GM18909 (cell line): ENCODE data around the gene GOLGA8K.
"Not testable (repeated sequence)": the region's sequence is repeated elsewhere in the genome, so short reads cannot be mapped to it uniquely, and the experiment has no call there.

Experiments used
- ATAC-seq: cut with Tn5 transposase; IDR thresholded peaks from one replicate; pipeline ENCODE4 v1.9.1; 2021; ENCODE audit warnings: mild to moderate bottlenecking; ENCODE audit not compliant: unreplicated experiment, poor library complexity

Gene GOLGA8K, protein sequence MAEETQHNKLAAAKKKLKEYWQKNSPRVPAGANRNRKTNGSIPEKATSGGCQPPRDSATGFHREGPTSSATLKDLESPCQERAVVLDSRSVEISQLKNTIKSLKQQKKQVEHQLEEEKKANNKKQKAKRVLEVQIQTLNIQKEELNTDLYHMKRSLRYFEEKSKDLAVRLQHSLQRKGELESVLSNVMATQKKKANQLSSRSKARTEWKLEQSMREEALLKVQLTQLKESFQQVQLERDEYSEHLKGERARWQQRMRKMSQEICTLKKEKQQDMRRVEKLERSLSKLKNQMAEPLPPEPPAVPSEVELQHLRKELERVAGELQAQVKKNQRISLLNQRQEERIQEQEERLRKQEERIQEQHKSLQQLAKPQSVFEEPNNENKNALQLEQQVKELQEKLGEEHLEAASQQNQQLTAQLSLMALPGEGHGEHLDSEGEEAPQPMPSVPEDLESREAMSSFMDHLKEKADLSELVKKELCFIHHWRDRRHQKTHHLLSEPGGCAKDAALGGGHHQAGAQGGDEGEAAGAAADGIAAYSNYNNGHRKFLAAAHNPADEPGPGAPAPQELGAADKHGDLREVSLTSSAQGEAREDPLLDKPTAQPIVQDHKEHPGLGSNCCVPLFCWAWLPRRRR

DNA sequence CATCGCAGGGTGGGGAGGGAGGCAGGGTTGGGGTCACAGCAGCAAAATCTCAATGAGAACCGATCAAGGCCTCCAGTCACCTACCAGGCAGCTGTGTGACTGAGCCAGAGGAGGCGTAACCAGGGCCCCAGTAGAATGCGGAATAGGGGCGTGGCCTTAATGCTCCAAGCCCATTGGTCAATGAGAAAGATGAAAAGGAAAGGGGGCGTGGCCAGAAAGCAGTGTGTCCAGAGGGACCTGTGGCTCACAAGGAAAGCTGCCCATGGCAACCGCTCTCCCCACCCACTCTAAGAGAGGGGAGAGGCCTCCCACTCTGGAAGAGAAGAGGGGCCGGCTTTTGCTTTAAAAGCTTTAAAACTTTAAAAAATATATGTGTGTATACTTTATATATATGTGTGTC lies at the start of gene GOLGA8K:
Gene GOLGA8K (minus strand): TSS at position 101 of the 400 bp plus-strand sequence. CDS start 98 bp downstream, at position 3.
- not testable (repeated sequence) for ATAC-seq

DNA sequence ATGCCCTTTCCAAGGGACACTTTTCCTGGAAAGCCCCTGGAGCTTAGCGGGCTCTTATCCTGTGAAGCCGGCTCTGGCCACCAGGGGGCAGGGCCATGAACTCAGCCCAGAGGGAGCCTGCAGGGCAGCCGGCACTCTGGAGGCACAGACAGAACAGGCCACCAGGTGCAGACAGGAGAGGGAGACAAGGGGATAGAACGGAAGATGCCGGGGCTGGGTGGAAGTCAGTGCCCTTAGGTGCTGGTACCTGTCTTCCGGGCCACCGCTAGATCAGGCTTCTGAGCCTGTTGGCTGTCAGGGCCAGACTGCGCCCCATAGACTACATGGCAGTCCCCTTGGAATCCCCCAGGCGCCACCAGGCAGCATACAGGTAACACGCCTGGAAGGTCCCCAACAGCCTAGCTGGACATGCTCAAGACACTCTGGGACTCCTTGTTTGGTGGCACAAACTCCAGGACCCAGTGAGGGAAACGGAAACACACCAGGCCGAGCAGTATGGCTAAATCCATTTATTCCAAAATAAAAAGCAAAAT lies 37.4 kb upstream of the GOLGA8K start:
- ATAC-seq: not testable (repeated sequence)

DNA sequence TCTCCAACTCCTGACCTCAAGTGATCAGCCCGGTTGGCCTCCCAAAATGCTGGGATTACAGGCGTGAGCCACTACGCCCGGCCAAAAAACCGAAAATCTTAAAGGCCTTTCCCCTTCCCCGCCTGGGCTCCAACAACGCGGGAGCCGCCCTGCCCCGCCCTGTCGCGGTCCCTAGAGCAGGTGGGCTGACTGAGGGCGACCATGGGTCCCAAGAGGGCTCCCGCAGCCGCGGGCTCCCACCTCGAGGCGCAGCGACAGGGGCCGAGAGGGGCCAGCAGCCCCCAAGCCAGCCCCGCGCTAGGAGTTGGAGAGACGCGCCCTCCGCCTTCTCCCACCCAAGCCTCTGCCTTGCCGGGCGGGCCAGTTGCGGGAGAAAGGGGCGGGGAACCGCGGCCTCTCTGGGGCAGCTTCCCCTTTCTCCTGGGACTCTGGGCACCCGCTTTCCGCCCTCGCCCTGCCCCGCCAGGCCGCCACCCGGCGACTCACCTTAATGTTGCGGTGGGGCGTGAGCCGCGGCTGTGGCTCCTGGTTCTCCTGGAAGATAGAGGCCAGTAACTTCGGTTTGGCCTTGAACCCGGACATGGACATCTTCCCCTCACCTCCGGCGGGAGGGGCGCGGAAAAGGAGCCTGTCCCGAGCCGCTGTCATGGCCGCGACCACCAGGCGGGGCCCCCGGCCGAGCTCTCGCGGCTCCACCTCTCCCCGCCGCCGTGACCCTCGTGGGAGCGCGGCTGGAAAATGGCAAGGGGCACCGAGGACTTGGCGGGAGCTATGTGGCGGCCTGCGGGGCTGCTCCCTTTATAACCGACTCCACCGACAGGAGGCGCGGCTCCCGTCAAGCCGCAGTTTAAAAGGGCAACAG lies 31.2 kb upstream of the GOLGA8K start:
- ATAC-seq: not testable (repeated sequence)

DNA sequence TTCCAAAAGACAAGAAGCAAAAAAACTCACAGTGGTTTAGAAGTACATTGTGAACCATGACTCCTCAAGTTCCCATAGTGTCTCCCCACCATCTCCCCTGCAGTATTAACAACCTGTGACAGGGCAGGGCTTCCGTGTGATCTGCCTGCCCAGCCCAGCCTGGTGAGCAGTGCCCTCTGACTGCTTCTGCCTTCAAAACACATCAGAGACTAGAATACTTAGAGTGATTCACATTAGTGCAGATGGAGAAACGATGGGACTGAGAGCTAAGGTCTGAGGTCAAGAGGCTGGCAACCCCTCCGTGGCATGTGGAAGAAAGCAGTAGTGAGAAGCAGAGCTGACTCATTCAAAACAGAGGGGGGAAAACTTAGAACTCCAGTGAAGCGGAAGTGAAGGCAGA lies 24.5 kb upstream of the GOLGA8K start:
- not testable (repeated sequence) for ATAC-seq

DNA sequence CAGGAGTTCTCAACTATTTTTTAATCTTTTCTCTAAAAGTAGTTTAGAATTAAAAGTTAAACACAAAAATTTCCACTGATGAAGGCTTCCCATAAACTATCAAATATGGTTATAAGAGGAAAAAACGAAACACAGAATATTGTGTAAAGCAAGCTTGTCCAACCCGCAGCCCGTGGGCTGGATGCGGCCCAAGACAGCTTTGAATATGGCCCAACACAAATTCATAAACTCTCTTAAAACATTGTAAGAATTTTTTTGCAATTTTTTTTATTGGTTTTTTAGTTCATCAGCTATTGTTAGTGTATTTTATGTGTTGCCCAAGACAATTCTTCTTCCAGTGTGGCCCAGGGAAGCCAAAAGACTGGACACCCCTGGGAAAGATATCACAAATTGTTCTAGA lies 23.4 kb upstream of the GOLGA8K start:
- ATAC-seq: not testable (repeated sequence)

DNA sequence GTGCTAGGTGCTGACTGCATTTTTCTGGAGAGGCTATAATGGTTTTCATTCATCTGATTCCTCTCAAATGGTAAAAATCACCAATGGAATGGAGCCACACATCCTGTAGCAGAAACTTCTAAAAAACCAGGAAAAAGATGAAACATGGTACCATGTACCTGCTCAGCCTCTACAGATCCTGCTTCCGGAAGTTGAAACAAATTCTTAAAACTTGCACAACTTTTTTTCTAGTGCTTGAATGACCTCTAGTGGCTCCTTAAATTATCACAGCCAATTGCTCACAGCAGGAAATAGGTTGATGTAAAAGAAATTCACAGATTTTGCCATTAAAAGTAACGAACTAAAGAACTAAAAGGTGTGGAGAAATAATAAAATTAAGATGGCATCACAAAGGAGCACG lies 4.8 kb upstream of the GOLGA8K start:
- ATAC-seq: not testable (repeated sequence)

DNA sequence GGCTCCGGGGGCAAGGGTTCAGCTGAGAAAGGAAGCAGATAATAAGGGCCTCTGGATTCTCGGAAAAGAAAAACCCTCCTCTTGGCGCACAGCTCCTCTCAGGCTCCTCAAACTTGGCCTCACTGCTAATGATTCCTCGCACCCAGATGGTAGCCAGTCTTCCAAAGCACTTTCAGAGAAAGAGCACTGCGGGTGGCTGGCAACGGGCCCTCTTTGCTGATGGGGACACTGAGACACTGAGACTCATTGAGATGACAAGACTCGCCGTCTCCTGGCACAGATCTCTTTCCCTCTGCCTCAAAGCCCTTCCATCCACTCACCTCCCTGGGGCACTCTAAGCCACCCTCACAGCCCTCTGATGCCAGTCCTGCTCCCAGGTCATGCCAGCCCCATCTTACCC lies 6.6 kb downstream of the GOLGA8K start:
- not testable (repeated sequence) for ATAC-seq

DNA sequence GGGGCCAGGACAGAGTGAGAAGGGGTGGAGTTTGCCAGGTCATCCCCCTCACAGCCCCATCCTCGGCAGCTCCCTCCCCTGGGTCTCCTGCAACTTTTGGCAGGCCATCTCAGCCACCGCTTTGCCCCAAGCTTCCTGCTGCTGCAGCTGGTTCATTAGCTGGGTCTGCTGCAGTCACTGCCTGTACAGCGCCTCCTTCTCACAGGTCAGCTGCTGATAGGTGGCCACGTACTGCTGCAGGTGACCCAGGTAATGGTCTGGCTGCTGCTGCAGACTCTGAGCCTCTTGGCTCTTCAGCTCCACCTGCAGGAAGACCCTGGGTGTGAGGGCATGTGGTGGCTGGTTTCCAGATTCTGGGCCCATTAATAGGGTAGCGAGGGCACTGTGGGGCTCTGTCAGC lies 8.3 kb downstream of the GOLGA8K start:
- ATAC-seq: not testable (repeated sequence)

DNA sequence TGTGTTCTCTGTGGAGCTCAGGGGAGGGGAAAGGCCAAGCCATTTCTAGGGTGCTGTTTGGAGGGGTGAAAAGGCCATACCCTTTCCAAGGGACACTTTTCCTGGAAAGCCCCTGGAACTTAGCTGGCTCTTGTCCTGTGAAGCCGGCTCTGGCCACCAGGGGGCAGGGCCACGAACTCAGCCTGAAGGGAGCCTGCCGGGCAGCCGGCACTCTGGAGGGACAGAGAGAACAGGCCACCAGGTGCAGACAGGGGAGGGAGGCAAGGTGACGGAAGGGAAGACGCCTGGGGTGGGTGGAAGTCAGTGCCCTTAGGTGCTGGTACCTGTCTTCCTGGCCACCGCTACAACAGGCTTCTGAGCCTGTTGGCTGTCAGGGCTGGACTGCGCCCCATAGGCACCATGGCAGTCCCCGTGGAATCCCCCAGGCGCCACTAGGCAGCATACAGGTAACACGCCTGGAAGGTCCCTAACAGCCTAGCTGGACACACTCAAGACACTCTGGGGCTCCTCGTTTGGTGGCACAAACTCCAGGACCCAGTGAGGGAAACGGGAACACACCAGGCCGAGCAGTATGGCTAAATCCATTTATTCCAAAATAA lies 14.9 kb downstream of the GOLGA8K start:
- ATAC-seq: not testable (repeated sequence)

DNA sequence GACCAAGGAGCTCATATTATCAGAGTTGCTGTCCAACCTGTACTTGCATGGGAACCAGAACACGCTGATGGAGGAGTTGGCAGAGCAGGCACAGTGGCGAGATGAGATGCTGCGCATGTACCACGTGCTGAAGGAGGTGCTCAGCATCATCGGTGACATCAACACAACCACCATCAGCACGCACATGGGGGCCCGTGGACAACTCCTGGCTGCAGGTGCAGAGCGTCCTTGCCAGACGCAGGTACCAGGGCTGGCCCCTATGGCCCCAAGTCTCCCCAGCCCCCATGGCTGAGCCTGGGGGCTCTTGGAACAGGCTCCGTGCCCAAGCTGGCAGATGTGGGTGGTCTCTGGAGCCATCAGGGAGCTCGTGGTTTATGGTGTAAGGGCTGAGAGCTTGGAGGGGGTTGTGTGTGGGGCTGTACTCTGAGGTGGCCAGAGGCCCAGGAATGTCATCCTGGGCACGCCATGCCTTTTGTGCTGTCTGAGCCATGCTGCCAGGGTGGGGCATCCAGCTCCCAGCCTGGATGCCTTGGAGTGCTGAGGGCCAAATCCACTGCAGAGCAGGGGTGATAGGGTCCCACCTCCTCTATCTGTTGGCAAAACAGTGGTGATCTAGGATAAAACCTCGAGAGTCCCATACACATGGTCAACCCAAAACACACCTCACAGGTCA lies 17.1 kb downstream of the GOLGA8K start:
- ATAC-seq: not testable (repeated sequence)

DNA sequence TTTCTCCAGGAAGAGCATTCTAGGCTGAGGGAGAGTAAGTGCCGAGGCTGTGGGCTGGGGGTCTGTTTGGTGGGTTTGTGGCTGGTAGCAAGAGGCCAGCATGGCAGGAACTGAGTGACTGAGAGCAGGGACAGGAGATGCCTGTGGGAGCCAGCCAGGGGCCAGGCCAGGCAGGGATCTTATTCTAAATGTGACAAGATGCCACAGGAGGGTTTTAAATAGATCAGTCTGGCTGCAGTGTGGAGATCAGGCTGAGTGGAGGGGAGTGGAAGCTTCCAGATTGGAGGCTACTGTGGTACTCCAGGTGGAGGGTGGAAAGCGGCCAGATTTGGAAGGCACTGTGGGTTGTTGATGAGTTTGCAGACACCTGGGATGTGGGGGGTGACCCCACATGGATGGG lies 28.9 kb downstream of the GOLGA8K start:
- ATAC-seq: not testable (repeated sequence)

DNA sequence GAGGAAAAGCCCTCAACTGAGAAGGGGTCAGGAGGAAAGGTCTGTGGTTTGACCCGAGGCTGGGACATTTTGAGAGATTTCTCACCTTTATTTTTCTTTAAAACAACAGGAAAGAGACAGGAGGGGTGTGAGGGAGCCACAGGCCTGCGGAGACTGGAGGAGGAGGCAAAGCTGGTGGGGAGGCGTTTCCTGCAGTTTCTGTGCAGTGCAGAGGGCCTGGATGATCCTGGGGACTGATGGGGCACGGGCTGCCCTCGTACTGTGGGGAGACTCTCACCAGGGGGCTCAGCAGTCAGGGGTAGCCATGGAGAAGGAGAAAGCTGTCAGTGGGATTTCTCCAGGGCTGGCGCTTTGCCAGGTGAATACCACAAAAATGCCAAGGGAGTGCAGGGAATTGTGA lies 29.4 kb downstream of the GOLGA8K start:
- ATAC-seq: not testable (repeated sequence)

DNA sequence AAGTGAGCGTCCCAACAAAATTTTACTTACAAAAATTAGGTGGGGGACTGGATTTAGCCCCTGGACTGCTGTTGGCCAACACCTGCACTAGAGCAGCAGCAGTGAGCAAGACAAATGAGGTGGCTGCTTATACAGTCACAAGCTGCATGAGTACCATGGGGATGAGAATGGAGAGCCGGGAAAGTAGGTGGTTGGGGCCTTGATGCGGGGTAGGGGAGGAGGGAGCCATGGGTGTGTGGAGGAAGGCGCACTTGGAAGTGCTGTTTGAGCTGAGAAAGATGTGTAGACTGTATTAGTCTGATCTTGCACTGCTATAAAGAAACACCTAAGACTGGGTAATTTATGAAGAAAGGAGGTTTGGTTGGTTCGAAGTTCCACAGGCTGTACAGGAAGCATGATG lies 31.0 kb downstream of the GOLGA8K start:
- ATAC-seq: not testable (repeated sequence)

DNA sequence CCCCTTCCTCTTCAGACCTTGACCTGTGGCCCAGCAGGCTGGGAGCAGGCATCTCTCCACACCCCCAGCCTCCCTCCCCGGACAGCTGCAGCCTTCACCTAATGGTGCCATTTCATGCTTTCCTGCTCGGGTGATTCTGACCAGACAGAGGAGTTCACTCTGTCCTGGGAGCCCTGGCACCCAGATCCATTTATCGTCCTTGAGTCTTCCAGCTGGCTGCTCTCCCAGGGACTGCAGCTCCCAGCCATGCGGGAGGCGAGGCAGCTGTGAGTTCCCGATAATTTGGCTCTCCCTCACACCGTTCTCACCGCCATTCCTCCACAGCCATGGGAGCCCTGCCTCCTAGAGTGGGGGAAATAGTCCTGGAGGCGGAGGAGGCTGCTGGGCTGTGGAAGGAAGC lies 32.6 kb downstream of the GOLGA8K start:
- not testable (repeated sequence) for ATAC-seq

DNA sequence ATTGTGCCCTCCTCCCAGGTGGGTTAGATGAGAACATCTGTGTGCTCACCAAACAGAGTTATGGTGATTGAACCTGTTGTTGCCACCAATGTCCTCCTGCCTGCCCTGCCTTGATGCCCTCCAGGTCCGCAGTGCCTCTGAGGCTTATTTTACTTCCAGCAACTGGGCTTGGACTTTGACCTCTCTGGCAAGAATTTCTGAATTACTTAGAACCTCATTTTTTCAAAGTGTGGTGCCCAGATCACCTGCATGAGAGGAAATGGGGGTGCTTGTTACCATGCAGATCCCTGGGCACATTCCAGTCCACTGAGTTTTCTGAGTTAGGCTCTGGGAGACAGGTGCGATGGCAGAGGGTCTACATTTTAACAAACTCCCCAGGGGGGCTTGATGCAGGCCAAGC lies 33.0 kb downstream of the GOLGA8K start:
- not testable (repeated sequence) for ATAC-seq

DNA sequence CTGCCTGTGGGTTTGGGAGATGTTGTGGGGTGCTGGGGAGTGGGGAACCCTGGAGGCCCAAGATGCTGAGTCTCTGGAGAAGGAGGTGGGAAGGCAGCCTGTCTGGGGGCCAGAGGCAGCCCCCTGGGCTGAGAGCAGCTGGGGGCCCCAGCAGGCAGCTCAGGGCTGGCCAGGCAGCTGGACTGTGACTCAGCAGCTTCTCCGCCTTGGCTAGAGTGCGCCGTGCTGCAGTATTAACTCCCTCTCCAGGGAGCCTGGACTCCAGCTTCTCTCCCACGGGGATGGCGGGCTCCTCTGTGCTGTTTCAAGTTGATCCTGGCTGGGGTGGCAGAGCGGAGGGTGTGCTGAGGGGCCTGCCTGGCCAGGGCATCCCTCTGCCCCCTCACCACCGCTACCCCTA lies 36.6 kb downstream of the GOLGA8K start:
- not testable (repeated sequence) for ATAC-seq

DNA sequence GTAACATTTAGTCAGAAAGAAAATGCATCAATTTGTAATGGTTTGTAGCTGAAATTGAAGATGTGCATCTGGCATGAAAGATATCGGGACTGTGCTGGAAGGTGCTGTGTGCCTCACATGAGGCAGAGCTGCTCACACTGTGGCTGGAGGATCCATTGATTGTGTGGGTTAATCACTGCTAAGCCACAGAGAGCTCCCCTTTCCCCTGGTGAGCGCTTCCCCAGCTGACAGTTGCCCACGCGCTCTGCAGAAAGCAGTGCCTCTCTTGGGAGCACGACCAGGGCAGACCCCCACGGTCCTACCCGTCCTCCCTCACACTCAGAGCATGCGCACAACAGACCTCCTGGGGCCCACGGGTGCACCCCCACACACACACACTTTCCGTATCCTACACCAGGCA lies 37.1 kb downstream of the GOLGA8K start:
- ATAC-seq: not testable (repeated sequence)

DNA sequence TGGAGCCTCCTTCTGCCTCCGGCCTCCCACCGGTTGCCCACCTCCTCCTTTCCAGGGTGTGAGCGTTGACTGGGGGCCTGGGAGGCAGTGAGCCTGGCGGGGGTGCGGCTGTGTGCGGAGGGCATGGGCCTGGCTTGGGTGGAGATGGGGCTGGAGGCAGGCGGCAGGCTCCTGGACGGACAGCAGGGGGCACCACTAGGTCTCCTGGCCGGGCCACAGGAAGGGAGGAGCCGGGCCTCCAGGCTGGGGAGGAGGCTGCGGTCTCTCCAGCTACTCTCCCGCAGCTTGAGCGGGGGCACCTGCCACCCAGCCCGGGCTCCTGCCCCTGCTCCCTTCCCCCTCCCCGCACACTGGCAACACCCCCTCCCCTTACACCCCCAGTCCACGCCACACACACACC lies 38.1 kb downstream of the GOLGA8K start:
- not testable (repeated sequence) for ATAC-seq

DNA sequence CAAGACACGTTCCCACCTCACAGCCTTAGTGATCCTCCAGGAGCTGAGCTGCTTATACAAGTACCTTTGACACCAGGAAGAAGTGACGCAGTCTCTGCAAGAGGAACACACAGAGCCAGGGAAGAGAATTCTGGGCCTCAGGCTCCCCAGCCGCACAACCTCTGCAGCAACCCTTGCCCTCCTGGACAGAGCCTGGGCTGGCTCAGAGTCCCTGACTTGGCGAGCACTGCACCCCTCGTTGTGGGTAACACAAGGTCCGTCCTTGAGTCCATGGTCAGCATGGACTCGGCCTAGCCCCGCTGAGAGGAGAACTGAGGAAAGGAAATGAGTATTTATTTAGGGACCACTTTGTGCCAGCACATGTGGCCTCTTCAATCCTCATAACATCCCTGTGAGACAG lies 39.6 kb downstream of the GOLGA8K start:
- ATAC-seq: not testable (repeated sequence)
